Measurements from ENCODE around the gene GRIN1.

The GRIN1 gene

GRCh38 chr9:137168904-137169856, 30.2 kb downstream of the GRIN1 start:
- CTCF ChIA-PET: no interaction called here

GRCh38 chr9:137169896-137170358, 31.0 kb downstream of the GRIN1 start, which contains the start of gene LRRC26:
LRRC26 (minus strand) TSS chr9:137170051; CDS start chr9:137169943, 108 bp downstream.
- POLR2A ChIA-PET: interaction anchor here (0.9 to 3.2 kb wide), 5 partner anchors 19 to 83 kb away, joined by 3 to 8 read pairs (median 4); partner anchors contain the start of genes ANAPC2, MAN1B1, SSNA1 and TUBB4B

More at GRCh38 chr9:137168904-137169856, 30.2 kb downstream of the GRIN1 start:
- TF ChIP-seq ZNF384 (IDR thresholded peaks at IDR 0.05): no peak
- TF ChIP-seq CTBP1 (IDR thresholded peaks at IDR 0.05; ENCODE audit: borderline replicate concordance): peak; percentile 58; the same call in 1 of the 2 replicates
- TF ChIP-seq ARNT (IDR thresholded peaks at IDR 0.05): no peak
- POLR2A ChIA-PET: interaction anchor here (0.9 to 3.2 kb wide), 7 partner anchors 12 to 82 kb away, joined by 3 to 8 read pairs (median 4); partner anchors contain the start of genes ANAPC2, MAN1B1, SSNA1 and TUBB4B
- peak; percentile 65 for DNase-seq (ENCODE audit: extremely low spot score)

GRCh38 chr9:137170486-137171148, 31.7 kb downstream of the GRIN1 start:
- no peak for DNase-seq (ENCODE audit: extremely low spot score)
- TF ChIP-seq PKNOX1 (IDR thresholded peaks at IDR 0.05) (no peak), CTBP1 (IDR thresholded peaks at IDR 0.05; ENCODE audit: borderline replicate concordance) (no peak), ZNF384 (IDR thresholded peaks at IDR 0.05) (no peak), SUZ12 (IDR thresholded peaks at IDR 0.05) (no peak)
- CTCF ChIA-PET: no interaction called here
- POLR2A ChIA-PET: interaction anchor here (0.9 to 3.2 kb wide), 7 partner anchors 17 to 70 kb away, joined by 3 to 8 read pairs (median 4); partner anchors contain the start of genes ANAPC2, SSNA1 and TUBB4B

More at GRCh38 chr9:137169896-137170358, 31.0 kb downstream of the GRIN1 start, which contains the start of gene LRRC26:
- TF ChIP-seq PKNOX1 (IDR thresholded peaks at IDR 0.05): no peak
- TF ChIP-seq BHLHE40 (IDR thresholded peaks at IDR 0.05; ENCODE audit: borderline replicate concordance): no peak
- no peak for TF ChIP-seq FOXA1 (IDR thresholded peaks at IDR 0.05)
- TF ChIP-seq ELF4 (IDR thresholded peaks at IDR 0.05): no peak
- TF ChIP-seq L3MBTL2 (conservative IDR thresholded peaks at IDR 0.05): no peak
- CTCF ChIA-PET: no interaction called here
- DNase-seq (ENCODE audit: extremely low spot score): no peak

GRCh38 chr9:137171149-137171900, 32.4 kb downstream of the GRIN1 start:
- POLR2A ChIA-PET: interaction anchor here (1.0 to 3.2 kb wide), 6 partner anchors 17 to 70 kb away, joined by 3 to 8 read pairs (median 4); partner anchors contain the start of genes ANAPC2 and TUBB4B

GRCh38 chr9:137172901-137173795, 34.2 kb downstream of the GRIN1 start:
- CTCF ChIA-PET: interaction anchor here (1.0 kb wide), 1 partner anchor 63 kb away, joined by 3 read pairs; no protein-coding TSS in a partner anchor
- POLR2A ChIA-PET: interaction anchor here (1.7 to 1.9 kb wide), 2 partner anchors 43 to 68 kb away, joined by 4 to 6 read pairs; partner anchors contain the start of gene TUBB4B
- no peak for TF ChIP-seq NFRKB (IDR thresholded peaks at IDR 0.05)
- no peak for TF ChIP-seq L3MBTL2 (conservative IDR thresholded peaks at IDR 0.05)
- no peak for TF ChIP-seq ZNF384 (IDR thresholded peaks at IDR 0.05)
- TF ChIP-seq ELF4 (IDR thresholded peaks at IDR 0.05): no peak
- no peak for TF ChIP-seq SP1 (IDR thresholded peaks at IDR 0.05)
- no peak for TF ChIP-seq PKNOX1 (IDR thresholded peaks at IDR 0.05)
- TF ChIP-seq FOXM1 (IDR thresholded peaks at IDR 0.05; ENCODE audit: borderline replicate concordance): no peak
- no peak for TF ChIP-seq SUZ12 (IDR thresholded peaks at IDR 0.05)
- TF ChIP-seq FOXA1 (IDR thresholded peaks at IDR 0.05): no peak
- TF ChIP-seq ARNT (IDR thresholded peaks at IDR 0.05): no peak
- no peak for TF ChIP-seq BHLHE40 (IDR thresholded peaks at IDR 0.05; ENCODE audit: borderline replicate concordance)
- no peak for TF ChIP-seq TARDBP (IDR thresholded peaks at IDR 0.05)
- no peak for TF ChIP-seq FOXK2 (IDR thresholded peaks at IDR 0.05)
- DNase-seq (ENCODE audit: extremely low spot score): no peak

More at GRCh38 chr9:137171149-137171900, 32.4 kb downstream of the GRIN1 start:
- TF ChIP-seq FOXK2 (IDR thresholded peaks at IDR 0.05): no peak
- no peak for TF ChIP-seq NFRKB (IDR thresholded peaks at IDR 0.05)
- no peak for TF ChIP-seq SP1 (IDR thresholded peaks at IDR 0.05)
- TF ChIP-seq FOXA1 (IDR thresholded peaks at IDR 0.05): no peak
- no peak for TF ChIP-seq ELF4 (IDR thresholded peaks at IDR 0.05)
- CTCF ChIA-PET: no interaction called here
- no peak for DNase-seq (ENCODE audit: extremely low spot score)
